OCI-LY3 (cell line): ENCODE results near the gene TMEM106B.

ENCODE experiments used
- EZH2phosphoT487 ChIP-seq: fragments of 200-600 bp; shearing (Covaris generic); IDR thresholded peaks from 2 replicates; pipeline ENCODE4 v1.6.1; 2018; ENCODE audit warnings: antibody characterized with exemption, mixed run types, low read depth
- TF ChIP-seq, protein P1 (sequence below): fragments of 200-600, 300-600 bp; sonication (generic); IDR thresholded peaks from 2 replicates; pipeline ENCODE4 v1.5.1; 2014; ENCODE audit warnings: antibody characterized with exemption, low read length, low read depth

DNA sequence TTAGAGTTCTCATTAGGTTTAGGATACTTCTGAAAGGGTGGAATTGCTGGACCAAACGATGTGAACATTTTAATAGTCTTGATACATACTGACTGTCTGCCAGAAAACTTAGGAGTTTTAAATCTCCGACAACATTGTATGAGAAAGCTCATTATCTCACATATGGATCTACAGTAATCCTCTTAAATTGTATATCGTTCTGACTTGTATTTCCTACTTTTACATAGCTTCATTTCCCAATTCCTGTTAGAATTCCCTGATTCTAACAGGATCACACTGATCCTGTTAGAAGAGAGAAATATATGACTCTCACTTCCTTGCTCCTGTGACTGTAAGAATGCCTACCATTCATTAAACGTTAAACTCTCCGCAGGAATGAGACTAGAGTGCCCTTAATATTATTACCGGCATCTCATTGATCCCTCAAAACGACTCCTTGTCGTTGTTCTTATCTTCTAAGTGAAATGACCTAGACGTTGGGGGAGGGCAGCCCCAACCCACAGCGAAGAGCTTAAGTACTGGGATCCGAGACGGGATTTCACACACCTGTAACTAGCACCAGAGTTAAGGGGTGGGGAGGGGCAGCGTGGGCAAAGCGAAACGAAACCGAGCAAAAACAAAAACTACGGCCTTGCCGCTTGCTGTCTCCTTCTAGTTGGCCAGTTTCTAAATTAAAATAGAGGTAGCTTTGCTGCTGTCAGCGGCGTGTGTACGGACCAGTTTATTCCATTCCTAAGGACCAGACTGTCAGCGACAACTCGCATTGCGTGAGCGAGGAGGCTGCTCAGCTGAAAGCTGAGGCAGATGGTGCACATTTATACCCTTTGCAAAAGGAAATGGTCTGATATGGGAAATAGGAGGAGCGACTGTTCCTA, 678 bp upstream of the TMEM106B start:
- TF ChIP-seq, protein P1, sequence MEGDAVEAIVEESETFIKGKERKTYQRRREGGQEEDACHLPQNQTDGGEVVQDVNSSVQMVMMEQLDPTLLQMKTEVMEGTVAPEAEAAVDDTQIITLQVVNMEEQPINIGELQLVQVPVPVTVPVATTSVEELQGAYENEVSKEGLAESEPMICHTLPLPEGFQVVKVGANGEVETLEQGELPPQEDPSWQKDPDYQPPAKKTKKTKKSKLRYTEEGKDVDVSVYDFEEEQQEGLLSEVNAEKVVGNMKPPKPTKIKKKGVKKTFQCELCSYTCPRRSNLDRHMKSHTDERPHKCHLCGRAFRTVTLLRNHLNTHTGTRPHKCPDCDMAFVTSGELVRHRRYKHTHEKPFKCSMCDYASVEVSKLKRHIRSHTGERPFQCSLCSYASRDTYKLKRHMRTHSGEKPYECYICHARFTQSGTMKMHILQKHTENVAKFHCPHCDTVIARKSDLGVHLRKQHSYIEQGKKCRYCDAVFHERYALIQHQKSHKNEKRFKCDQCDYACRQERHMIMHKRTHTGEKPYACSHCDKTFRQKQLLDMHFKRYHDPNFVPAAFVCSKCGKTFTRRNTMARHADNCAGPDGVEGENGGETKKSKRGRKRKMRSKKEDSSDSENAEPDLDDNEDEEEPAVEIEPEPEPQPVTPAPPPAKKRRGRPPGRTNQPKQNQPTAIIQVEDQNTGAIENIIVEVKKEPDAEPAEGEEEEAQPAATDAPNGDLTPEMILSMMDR, result no peak
- no peak for TF ChIP-seq EZH2phosphoT487
